GM23338 (cell line): Measurements from ENCODE around the gene PRAC2. TPM values are rescaled to one million over a fixed set of nuclear protein-coding genes. Genes with fewer than 3 reads are reported as not detected.

ENCODE experiments used
- ATAC-seq: fragments of 200-7000 bp; cut with Tn5 transposase; 3 replicates; pipeline ENCODE4 v1.9.1; 2020
- DNase-seq: peaks from one replicate; pipeline ENCODE4 v3.0.0-alpha.2; 2015; ENCODE audit warnings: low spot score
- H2AFZ ChIP-seq: fragments of 200-600 bp; sonication (generic); 2 replicates; pipeline ENCODE4 v1.8.0; 2016; ENCODE audit warnings: antibody characterized with exemption, mild to moderate bottlenecking, moderate library complexity
- H3F3A ChIP-seq: fragments of 200-600 bp; sonication (generic); replicated peaks from 2 replicates; pipeline ENCODE4 v1.8.0; 2017; ENCODE audit warnings: antibody characterized with exemption, mixed run types, low read depth
- H3K27ac ChIP-seq: fragments of 200-600 bp; sonication (generic); 2 replicates; pipeline ENCODE4 v1.6.1; 2016; ENCODE audit warnings: low read depth
- H3K27me3 ChIP-seq: fragments of 200-600 bp; sonication (generic); 2 replicates; pipeline ENCODE4 v1.8.0; 2016; ENCODE audit warnings: mild to moderate bottlenecking, mixed run types, moderate library complexity; ENCODE audit not compliant: insufficient read depth
- H3K36me3 ChIP-seq: fragments of 200-600 bp; sonication (generic); 2 replicates; pipeline ENCODE4 v1.8.0; 2016; ENCODE audit warnings: mild to moderate bottlenecking; ENCODE audit not compliant: insufficient read depth
- H3K4me1 ChIP-seq: fragments of 200-600 bp; sonication (generic); 2 replicates; pipeline ENCODE4 v1.8.0; 2016; ENCODE audit warnings: mild to moderate bottlenecking, moderate library complexity; ENCODE audit not compliant: insufficient read depth
- H3K4me2 ChIP-seq: fragments of 200-600 bp; sonication (generic); 2 replicates; pipeline ENCODE4 v1.7.1; 2017; ENCODE audit warnings: mixed run types
- H3K4me3 ChIP-seq: fragments of 200-600 bp; sonication (generic); 2 replicates; pipeline ENCODE4 v1.6.1; 2016; ENCODE audit warnings: mixed run types
- H3K79me2 ChIP-seq: fragments of 200-600 bp; sonication (generic); replicated peaks from 2 replicates; pipeline ENCODE4 v1.8.0; 2017; ENCODE audit warnings: mild to moderate bottlenecking; ENCODE audit not compliant: insufficient read depth
- H3K9me2 ChIP-seq: fragments of 200-600 bp; sonication (generic); 2 replicates; pipeline ENCODE4 v1.8.0; 2017; ENCODE audit not compliant: insufficient read depth
- H4K20me1 ChIP-seq: fragments of 200-600 bp; sonication (generic); replicated peaks from 2 replicates; pipeline ENCODE4 v1.8.0; 2017; ENCODE audit warnings: mild to moderate bottlenecking; ENCODE audit not compliant: insufficient read depth
- H3K27ac Mint-ChIP-seq: 2 replicates; pipeline ENCODE4 v1.8.0; 2020; ENCODE audit warnings: inconsistent platforms, mild to moderate bottlenecking, moderate library complexity, mixed read lengths
- H3K27me3 Mint-ChIP-seq: 3 replicates; pipeline ENCODE4 v1.8.0; 2022; ENCODE audit warnings: low read depth, mild to moderate bottlenecking, moderate library complexity, mixed read lengths, inconsistent platforms; ENCODE audit not compliant: insufficient read depth, poor library complexity
- H3K36me3 Mint-ChIP-seq: 3 replicates; pipeline ENCODE4 v1.8.0; 2021; ENCODE audit warnings: low read depth, mild to moderate bottlenecking, inconsistent platforms, moderate library complexity, mixed read lengths
- H3K4me1 Mint-ChIP-seq: 3 replicates; pipeline ENCODE4 v1.8.0; 2020; ENCODE audit warnings: mild to moderate bottlenecking, inconsistent platforms, mixed read lengths
- H3K4me3 Mint-ChIP-seq: 3 replicates; pipeline ENCODE4 v1.8.0; 2021; ENCODE audit warnings: moderate library complexity, mild to moderate bottlenecking, inconsistent platforms, mixed read lengths
- H3K9me3 Mint-ChIP-seq: 3 replicates; pipeline ENCODE4 v1.8.0; 2020; ENCODE audit warnings: moderate library complexity, mild to moderate bottlenecking, inconsistent platforms, mixed read lengths
- EZH2 ChIP-seq: fragments of 200-600 bp; sonication (generic); IDR thresholded peaks from one replicate; pipeline ENCODE4 v1.8.0; 2017; ENCODE audit warnings: antibody characterized with exemption, mild to moderate bottlenecking, low read depth; ENCODE audit not compliant: unreplicated experiment
- EZH2phosphoT487 ChIP-seq: fragments of 200-600 bp; sonication (generic); IDR thresholded peaks from one replicate; pipeline ENCODE4 v1.8.1; 2018; ENCODE audit warnings: antibody characterized with exemption; ENCODE audit not compliant: unreplicated experiment
- NANOG ChIP-seq: IDR thresholded peaks from 2 replicates; pipeline ENCODE4 v1.6.1; 2016; ENCODE audit warnings: antibody characterized with exemption, borderline replicate concordance
- REST ChIP-seq: IDR thresholded peaks from one replicate; pipeline ENCODE4 v1.6.1; 2018; ENCODE audit warnings: antibody characterized with exemption; ENCODE audit not compliant: unreplicated experiment
- STAT1 ChIP-seq: IDR thresholded peaks from one replicate; pipeline ENCODE4 v1.6.1; 2016; ENCODE audit warnings: antibody characterized with exemption; ENCODE audit not compliant: unreplicated experiment
- polyA plus RNA-seq: library from polyadenylated mRNA; unstranded; fragments of >200 nt; fragmentation: Nextera tagmentation; extraction: Ambion mirVana; gene quantifications from 2 replicates; pipeline ENCODE4 v1.2.1, GENCODE V29; 2016
- total RNA-seq: library from RNA; depleted of rRNA; stranded (reverse); fragments of >200 nt; shearing (Covaris generic); gene quantifications from 2 replicates; pipeline ENCODE4 v1.2.3, GENCODE V29; 2014
- TF ChIP-seq, protein P1 (sequence below): fragments of 250-450 bp; sonication (Bioruptor Pico); IDR thresholded peaks from 2 replicates; pipeline ENCODE4 v1.5.0; 2020; ENCODE audit warnings: mild to moderate bottlenecking, moderate library complexity
- TF ChIP-seq, protein P2 (sequence below): IDR thresholded peaks from 2 replicates; pipeline ENCODE4 v1.6.1; 2016; ENCODE audit warnings: antibody characterized with exemption

The PRAC2 gene
- total and polyA plus RNA-seq, 2 experiments from 2014 or later: not detected

GRCh38 chr17:48748718-48749566, 26.0 kb downstream of the PRAC2 start:
- Histone ChIP-seq H3K36me3 (no peaks in the 10 kb centered on the region; the same call in 1 of the 2 replicates), H3F3A (peaks cover 30% of the 10 kb centered on the region), H3K27ac (no peak overlapping the region), H4K20me1 (peaks cover 66% of the 10 kb centered on the region), H3K4me2 (no peak overlapping the region), H3K4me3 (no peak overlapping the region), H3K79me2 (no peaks in the 10 kb centered on the region), H3K27me3 (peaks cover 100% of the 10 kb centered on the region), H2AFZ (no peak overlapping the region), H3K9me2 (no peaks in the 10 kb centered on the region), H3K4me1 (peaks cover 37% of the 10 kb centered on the region)
- H3K27me3 Mint-ChIP-seq: peaks cover 99% of the 10 kb centered on the region
- DNase-seq (no peak), ATAC-seq (no peak)
- H3K4me1 Mint-ChIP-seq: peaks cover 23% of the 10 kb centered on the region
- H3K4me3 Mint-ChIP-seq: no peak overlapping the region
- no peaks in the 10 kb centered on the region for H3K36me3 Mint-ChIP-seq
- no peak for TF ChIP-seq REST
- TF ChIP-seq EZH2: peak; percentile 78
- no peak overlapping the region for H3K27ac Mint-ChIP-seq
- 0 out of 3 replicates have a peak, but pooled peaks cover 5% of the 10 kb centered on the region for H3K9me3 Mint-ChIP-seq

GRCh38 chr17:48749621-48750553, 26.9 kb downstream of the PRAC2 start:
- Histone ChIP-seq H3K9me2 (no peaks in the 10 kb centered on the region), H2AFZ (no peak overlapping the region), H3K4me1 (peaks cover 37% of the 10 kb centered on the region), H3K27me3 (peaks cover 100% of the 10 kb centered on the region), H3K27ac (no peak overlapping the region), H3K4me3 (no peak overlapping the region), H3K79me2 (no peaks in the 10 kb centered on the region), H3K36me3 (no peaks in the 10 kb centered on the region; the same call in 1 of the 2 replicates), H3F3A (peaks cover 35% of the 10 kb centered on the region), H3K4me2 (no peak overlapping the region), H4K20me1 (peaks cover 74% of the 10 kb centered on the region)
- Mint-ChIP-seq H3K9me3 (0 out of 3 replicates have a peak, but pooled peaks cover 5% of the 10 kb centered on the region), H3K27ac (no peak overlapping the region), H3K27me3 (peaks cover 100% of the 10 kb centered on the region), H3K4me3 (no peak overlapping the region), H3K4me1 (peaks cover 20% of the 10 kb centered on the region), H3K36me3 (no peaks in the 10 kb centered on the region)
- peak; percentile 47 for DNase-seq
- TF ChIP-seq STAT1 (no peak), NANOG (no peak), EZH2 (peak; percentile 98), EZH2phosphoT487 (peak; percentile 11)
- TF ChIP-seq, protein P1, sequence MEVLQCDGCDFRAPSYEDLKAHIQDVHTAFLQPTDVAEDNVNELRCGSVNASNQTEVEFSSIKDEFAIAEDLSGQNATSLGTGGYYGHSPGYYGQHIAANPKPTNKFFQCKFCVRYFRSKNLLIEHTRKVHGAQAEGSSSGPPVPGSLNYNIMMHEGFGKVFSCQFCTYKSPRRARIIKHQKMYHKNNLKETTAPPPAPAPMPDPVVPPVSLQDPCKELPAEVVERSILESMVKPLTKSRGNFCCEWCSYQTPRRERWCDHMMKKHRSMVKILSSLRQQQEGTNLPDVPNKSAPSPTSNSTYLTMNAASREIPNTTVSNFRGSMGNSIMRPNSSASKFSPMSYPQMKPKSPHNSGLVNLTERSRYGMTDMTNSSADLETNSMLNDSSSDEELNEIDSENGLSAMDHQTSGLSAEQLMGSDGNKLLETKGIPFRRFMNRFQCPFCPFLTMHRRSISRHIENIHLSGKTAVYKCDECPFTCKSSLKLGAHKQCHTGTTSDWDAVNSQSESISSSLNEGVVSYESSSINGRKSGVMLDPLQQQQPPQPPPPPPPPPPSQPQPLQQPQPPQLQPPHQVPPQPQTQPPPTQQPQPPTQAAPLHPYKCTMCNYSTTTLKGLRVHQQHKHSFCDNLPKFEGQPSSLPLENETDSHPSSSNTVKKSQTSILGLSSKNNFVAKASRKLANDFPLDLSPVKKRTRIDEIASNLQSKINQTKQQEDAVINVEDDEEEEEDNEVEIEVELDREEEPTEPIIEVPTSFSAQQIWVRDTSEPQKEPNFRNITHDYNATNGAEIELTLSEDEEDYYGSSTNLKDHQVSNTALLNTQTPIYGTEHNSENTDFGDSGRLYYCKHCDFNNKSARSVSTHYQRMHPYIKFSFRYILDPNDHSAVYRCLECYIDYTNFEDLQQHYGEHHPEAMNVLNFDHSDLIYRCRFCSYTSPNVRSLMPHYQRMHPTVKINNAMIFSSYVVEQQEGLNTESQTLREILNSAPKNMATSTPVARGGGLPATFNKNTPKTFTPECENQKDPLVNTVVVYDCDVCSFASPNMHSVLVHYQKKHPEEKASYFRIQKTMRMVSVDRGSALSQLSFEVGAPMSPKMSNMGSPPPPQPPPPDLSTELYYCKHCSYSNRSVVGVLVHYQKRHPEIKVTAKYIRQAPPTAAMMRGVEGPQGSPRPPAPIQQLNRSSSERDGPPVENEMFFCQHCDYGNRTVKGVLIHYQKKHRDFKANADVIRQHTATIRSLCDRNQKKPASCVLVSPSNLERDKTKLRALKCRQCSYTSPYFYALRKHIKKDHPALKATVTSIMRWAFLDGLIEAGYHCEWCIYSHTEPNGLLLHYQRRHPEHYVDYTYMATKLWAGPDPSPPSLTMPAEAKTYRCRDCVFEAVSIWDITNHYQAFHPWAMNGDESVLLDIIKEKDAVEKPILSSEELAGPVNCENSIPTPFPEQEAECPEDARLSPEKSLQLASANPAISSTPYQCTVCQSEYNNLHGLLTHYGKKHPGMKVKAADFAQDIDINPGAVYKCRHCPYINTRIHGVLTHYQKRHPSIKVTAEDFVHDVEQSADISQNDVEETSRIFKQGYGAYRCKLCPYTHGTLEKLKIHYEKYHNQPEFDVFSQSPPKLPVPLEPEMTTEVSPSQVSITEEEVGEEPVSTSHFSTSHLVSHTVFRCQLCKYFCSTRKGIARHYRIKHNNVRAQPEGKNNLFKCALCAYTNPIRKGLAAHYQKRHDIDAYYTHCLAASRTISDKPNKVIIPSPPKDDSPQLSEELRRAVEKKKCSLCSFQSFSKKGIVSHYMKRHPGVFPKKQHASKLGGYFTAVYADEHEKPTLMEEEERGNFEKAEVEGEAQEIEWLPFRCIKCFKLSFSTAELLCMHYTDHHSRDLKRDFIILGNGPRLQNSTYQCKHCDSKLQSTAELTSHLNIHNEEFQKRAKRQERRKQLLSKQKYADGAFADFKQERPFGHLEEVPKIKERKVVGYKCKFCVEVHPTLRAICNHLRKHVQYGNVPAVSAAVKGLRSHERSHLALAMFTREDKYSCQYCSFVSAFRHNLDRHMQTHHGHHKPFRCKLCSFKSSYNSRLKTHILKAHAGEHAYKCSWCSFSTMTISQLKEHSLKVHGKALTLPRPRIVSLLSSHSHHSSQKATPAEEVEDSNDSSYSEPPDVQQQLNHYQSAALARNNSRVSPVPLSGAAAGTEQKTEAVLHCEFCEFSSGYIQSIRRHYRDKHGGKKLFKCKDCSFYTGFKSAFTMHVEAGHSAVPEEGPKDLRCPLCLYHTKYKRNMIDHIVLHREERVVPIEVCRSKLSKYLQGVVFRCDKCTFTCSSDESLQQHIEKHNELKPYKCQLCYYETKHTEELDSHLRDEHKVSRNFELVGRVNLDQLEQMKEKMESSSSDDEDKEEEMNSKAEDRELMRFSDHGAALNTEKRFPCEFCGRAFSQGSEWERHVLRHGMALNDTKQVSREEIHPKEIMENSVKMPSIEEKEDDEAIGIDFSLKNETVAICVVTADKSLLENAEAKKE (CRISPR knock-in tag): no peak
- TF ChIP-seq, protein P2, sequence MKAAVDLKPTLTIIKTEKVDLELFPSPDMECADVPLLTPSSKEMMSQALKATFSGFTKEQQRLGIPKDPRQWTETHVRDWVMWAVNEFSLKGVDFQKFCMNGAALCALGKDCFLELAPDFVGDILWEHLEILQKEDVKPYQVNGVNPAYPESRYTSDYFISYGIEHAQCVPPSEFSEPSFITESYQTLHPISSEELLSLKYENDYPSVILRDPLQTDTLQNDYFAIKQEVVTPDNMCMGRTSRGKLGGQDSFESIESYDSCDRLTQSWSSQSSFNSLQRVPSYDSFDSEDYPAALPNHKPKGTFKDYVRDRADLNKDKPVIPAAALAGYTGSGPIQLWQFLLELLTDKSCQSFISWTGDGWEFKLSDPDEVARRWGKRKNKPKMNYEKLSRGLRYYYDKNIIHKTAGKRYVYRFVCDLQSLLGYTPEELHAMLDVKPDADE: no peak
- no peak for ATAC-seq
